IPS-20b (cell line): ENCODE data around the gene KRT33B.
A peak's percentile ranks its signal among the peaks of the same experiment; 100 is the strongest.

Experiments used
- H3K27ac ChIP-seq: one replicate; pipeline ENCODE4 v1.5.1; 2013; ENCODE audit warnings: low read length
- H3K27me3 ChIP-seq: 2 replicates; pipeline ENCODE4 v1.6.1; 2013; ENCODE audit warnings: mild to moderate bottlenecking, low read length, inconsistent platforms; ENCODE audit not compliant: insufficient read depth
- H3K36me3 ChIP-seq: 2 replicates; pipeline ENCODE4 v1.6.1; 2013; ENCODE audit warnings: low read depth, mild to moderate bottlenecking, inconsistent platforms, low read length, moderate library complexity; ENCODE audit not compliant: insufficient read depth
- H3K4me1 ChIP-seq: 2 replicates; pipeline ENCODE4 v1.6.1; 2013; ENCODE audit warnings: mild to moderate bottlenecking, control low read depth, inconsistent platforms, low read length, moderate library complexity; ENCODE audit not compliant: insufficient read depth
- H3K4me3 ChIP-seq: 2 replicates; pipeline ENCODE4 v1.5.1; 2013; ENCODE audit warnings: mild to moderate bottlenecking, low read length, inconsistent platforms
- H3K9ac ChIP-seq: 2 replicates; pipeline ENCODE4 v1.6.1; 2013; ENCODE audit warnings: low read depth, mild to moderate bottlenecking, inconsistent platforms, low read length, moderate library complexity
- H3K9me3 ChIP-seq: 2 replicates; pipeline ENCODE4 v1.6.1; 2013; ENCODE audit warnings: mild to moderate bottlenecking, low read depth, low read length, inconsistent platforms; ENCODE audit not compliant: insufficient read depth

Gene KRT33B

GRCh38 chr17:41369713-41370112 lies at the start of gene KRT33B:
Gene KRT33B, minus strand, starts transcription at chr17:41369813. Its CDS starts 63 bp downstream, at chr17:41369750.
- H3K4me1 ChIP-seq = no peaks in the 10 kb centered on the region; the same call in 1 of the 2 replicates
- H3K27ac ChIP-seq = no peak within 1 kb of the TSS
- no peak within 1 kb of the TSS for H3K4me3 ChIP-seq
- H3K9ac ChIP-seq = no peak within 1 kb of the TSS
- no peaks in the 10 kb centered on the region for H3K27me3 ChIP-seq
- no peaks in the 10 kb centered on the region for H3K36me3 ChIP-seq
- no peaks in the 10 kb centered on the region; the same call in 1 of the 2 replicates for H3K9me3 ChIP-seq

GRCh38 chr17:41418116-41418860 lies 48.7 kb upstream of the KRT33B start:
- Histone ChIP-seq H3K27ac (no peak overlapping the region), H3K36me3 (no peaks in the 10 kb centered on the region)

GRCh38 chr17:41417576-41418015 lies 48.0 kb upstream of the KRT33B start:
- Histone ChIP-seq H3K27me3 (no peaks in the 10 kb centered on the region), H3K4me1 (0 out of 2 replicates have a peak, but pooled peaks cover 4% of the 10 kb centered on the region), H3K9ac (no peak overlapping the region), H3K36me3 (no peaks in the 10 kb centered on the region), H3K9me3 (no peaks in the 10 kb centered on the region), H3K4me3 (no peak overlapping the region), H3K27ac (no peak overlapping the region)

More at GRCh38 chr17:41418116-41418860, 48.7 kb upstream of the KRT33B start:
- Histone ChIP-seq H3K4me3 (no peak overlapping the region), H3K9me3 (no peaks in the 10 kb centered on the region), H3K4me1 (0 out of 2 replicates have a peak, but pooled peaks cover 4% of the 10 kb centered on the region), H3K9ac (no peak overlapping the region), H3K27me3 (no peaks in the 10 kb centered on the region)

GRCh38 chr17:41417127-41417526 lies 47.5 kb upstream of the KRT33B start:
- Histone ChIP-seq H3K4me1 (peaks cover 5% of the 10 kb centered on the region; the same call in 1 of the 2 replicates), H3K36me3 (no peaks in the 10 kb centered on the region), H3K4me3 (no peak overlapping the region), H3K9me3 (no peaks in the 10 kb centered on the region), H3K27ac (no peak overlapping the region), H3K27me3 (no peaks in the 10 kb centered on the region), H3K9ac (no peak overlapping the region)

GRCh38 chr17:41416479-41416878 lies 46.9 kb upstream of the KRT33B start:
- Histone ChIP-seq H3K9ac (no peak overlapping the region), H3K27ac (no peak overlapping the region), H3K4me1 (peaks cover 7% of the 10 kb centered on the region; the same call in 1 of the 2 replicates), H3K4me3 (no peak overlapping the region), H3K36me3 (no peaks in the 10 kb centered on the region), H3K27me3 (no peaks in the 10 kb centered on the region), H3K9me3 (no peaks in the 10 kb centered on the region)

- Histone ChIP-seq H3K27ac (no peak overlapping the region), H3K4me3 (no peak overlapping the region), H3K27me3 (no peaks in the 10 kb centered on the region), H3K36me3 (no peaks in the 10 kb centered on the region), H3K9ac (no peak overlapping the region), H3K4me1 (peaks cover 7% of the 10 kb centered on the region; the same call in 1 of the 2 replicates), H3K9me3 (no peaks in the 10 kb centered on the region)
These were observed 46.3 kb upstream of the KRT33B start for GRCh38 chr17:41415833-41416335.

GRCh38 chr17:41415411-41415810 lies 45.8 kb upstream of the KRT33B start:
- no peaks in the 10 kb centered on the region for H3K36me3 ChIP-seq
- peaks cover 7% of the 10 kb centered on the region; the same call in 1 of the 2 replicates for H3K4me1 ChIP-seq
- no peaks in the 10 kb centered on the region for H3K9me3 ChIP-seq
- H3K9ac ChIP-seq = no peak overlapping the region
- no peak overlapping the region for H3K27ac ChIP-seq
- H3K4me3 ChIP-seq = no peak overlapping the region
- H3K27me3 ChIP-seq = no peaks in the 10 kb centered on the region

GRCh38 chr17:41413982-41414381 lies 44.4 kb upstream of the KRT33B start:
- H3K27ac ChIP-seq = no peak overlapping the region
- no peak overlapping the region for H3K9ac ChIP-seq
- H3K4me3 ChIP-seq = no peak overlapping the region
- H3K27me3 ChIP-seq = no peaks in the 10 kb centered on the region
- no peaks in the 10 kb centered on the region for H3K36me3 ChIP-seq
- H3K9me3 ChIP-seq = no peaks in the 10 kb centered on the region
- H3K4me1 ChIP-seq = peaks cover 7% of the 10 kb centered on the region; the same call in 1 of the 2 replicates

- Histone ChIP-seq H3K9me3 (no peaks in the 10 kb centered on the region), H3K4me1 (peaks cover 7% of the 10 kb centered on the region; the same call in 1 of the 2 replicates), H3K4me3 (0 out of 2 replicates have a peak overlapping the region, but pooled peaks have one; percentile 3), H3K27me3 (no peaks in the 10 kb centered on the region), H3K9ac (no peak overlapping the region), H3K27ac (no peak overlapping the region), H3K36me3 (no peaks in the 10 kb centered on the region)
These were observed 43.8 kb upstream of the KRT33B start for GRCh38 chr17:41413353-41413957.

GRCh38 chr17:41411072-41411840 lies 41.6 kb upstream of the KRT33B start:
- Histone ChIP-seq H3K4me3 (no peak overlapping the region), H3K4me1 (peaks cover 7% of the 10 kb centered on the region; the same call in 1 of the 2 replicates), H3K9me3 (no peaks in the 10 kb centered on the region), H3K27ac (no peak overlapping the region), H3K36me3 (no peaks in the 10 kb centered on the region), H3K27me3 (no peaks in the 10 kb centered on the region), H3K9ac (no peak overlapping the region)

- Histone ChIP-seq H3K9ac (no peak overlapping the region), H3K36me3 (no peaks in the 10 kb centered on the region), H3K27ac (no peak overlapping the region), H3K4me3 (no peak overlapping the region), H3K9me3 (no peaks in the 10 kb centered on the region), H3K27me3 (no peaks in the 10 kb centered on the region), H3K4me1 (peaks cover 3% of the 10 kb centered on the region; the same call in 1 of the 2 replicates)
These were observed 37.6 kb upstream of the KRT33B start for GRCh38 chr17:41407226-41407625.
